Measurements from ENCODE around the gene IL3RA.

Gene IL3RA

DNA sequence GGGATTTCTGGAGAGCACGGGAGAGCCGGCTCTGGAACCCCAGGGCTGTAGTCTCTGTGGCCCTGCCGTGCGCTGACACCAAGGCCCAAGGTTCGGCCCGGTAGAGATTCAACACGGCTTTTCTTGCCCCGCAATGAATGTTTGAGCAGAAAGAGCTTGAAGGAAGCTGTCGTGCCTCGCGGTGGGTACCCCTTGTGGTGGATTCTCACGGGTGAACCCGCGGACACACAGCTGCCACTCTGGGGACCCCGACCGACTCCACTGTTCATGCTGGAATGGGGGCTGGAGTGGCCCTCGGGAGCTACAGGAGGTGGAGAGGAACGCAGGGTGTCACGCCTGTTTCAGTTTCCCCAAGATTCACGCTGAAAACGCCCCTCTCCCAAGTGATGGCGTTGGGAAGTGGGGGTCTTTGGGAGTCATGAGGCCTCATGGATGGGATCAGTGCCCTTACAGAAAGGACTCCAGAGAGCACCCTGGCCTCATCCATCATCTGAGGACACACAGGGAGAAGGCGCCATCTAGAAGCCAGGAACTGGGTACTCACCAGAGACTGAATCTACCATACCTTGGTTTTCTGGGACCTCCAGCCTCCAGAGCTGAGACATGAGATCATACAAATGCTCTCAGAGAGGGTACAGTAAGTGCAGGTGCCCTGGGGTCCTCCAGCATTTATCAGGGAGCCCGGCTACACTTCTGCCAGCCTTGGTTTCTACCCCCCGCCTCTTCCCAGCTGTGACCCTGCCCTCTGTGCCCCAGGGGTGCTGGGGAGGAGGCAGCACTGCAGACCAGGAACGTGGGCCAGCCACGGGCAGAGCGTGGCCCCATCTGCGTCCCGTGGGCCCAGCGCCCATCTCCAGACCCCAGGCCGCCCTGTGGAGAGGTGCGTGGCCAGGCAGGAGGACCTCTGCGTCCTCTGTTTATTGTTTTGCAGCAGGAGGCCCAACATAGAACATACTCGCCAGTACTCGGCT, 49.0 kb downstream of the IL3RA start:
- peak in 1 of 2 donors; percentile 17 for DNase-seq

DNA sequence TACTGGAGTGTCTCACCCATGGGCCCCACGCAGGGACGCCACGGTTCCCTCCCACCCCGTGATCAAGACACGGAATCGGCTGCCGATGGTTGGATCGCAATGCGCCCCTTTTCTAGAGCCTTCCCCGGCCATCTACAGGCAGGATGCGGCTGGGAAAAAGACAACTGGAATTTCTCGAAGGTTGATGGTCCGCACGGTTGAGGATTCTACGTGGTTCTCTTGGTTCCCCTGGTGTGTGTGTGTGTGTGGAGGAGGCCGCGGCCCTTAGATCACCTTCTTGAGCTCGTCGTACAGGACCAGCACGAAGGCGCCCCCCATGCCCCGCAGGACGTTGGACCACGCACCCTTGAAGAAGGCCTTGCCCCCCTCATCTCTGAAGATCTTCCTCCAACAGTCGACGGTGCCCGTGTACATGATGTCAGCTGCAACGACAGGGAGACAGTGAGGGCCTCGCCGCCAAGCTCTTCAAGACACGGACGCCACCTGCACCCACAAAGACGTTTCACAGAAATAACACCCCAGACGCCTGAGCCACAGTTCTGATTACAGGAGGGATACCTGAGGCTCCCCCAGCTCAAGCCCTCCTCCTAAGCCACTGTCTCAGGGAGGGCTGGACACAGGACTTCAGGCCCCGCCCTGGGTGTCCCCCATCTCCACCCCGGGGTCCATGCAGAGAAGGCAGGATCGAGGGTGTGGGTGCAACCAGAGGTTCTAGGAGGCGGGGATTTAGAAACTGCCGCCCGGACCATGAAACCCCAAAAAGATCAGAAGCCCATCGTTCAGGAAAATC, 49.9 kb downstream of the IL3RA start:
- peak in 1 of 2 donors; percentile 21 for DNase-seq

GRCh38 chrX:1387141-1387776, 50.7 kb downstream of the IL3RA start:
- peak in 1 of 2 donors; percentile 18 for DNase-seq

GRCh38 chrX:1388651-1389050, 52.1 kb downstream of the IL3RA start:
- DNase-seq = no peak

GRCh38 chrX:1389181-1389992, 52.8 kb downstream of the IL3RA start:
- DNase-seq = peak in 1 of 2 donors; percentile 19

GRCh38 chrX:1389993-1390285, 53.4 kb downstream of the IL3RA start:
- no peak for DNase-seq

- peak in 1 of 2 donors; percentile 26 for DNase-seq
These were observed 54.2 kb downstream of the IL3RA start for GRCh38 chrX:1390621-1391369.

DNA sequence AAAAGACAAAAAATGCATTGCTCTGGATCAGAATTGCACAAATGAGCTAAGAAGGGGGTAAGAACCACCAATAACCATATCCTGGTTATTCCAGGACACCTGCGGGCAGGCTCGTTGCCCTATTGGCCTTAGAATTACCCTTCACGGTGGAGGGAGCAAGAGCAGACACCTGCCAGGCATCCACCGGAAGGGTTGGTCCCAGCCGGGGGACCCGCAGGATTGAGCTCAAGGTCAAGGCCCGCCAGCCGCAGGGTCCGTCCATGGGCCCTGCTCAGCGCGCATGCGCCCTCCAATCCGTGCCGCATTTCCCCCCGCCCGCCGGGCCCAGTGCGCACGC, 54.8 kb downstream of the IL3RA start:
- DNase-seq = no peak

DNA sequence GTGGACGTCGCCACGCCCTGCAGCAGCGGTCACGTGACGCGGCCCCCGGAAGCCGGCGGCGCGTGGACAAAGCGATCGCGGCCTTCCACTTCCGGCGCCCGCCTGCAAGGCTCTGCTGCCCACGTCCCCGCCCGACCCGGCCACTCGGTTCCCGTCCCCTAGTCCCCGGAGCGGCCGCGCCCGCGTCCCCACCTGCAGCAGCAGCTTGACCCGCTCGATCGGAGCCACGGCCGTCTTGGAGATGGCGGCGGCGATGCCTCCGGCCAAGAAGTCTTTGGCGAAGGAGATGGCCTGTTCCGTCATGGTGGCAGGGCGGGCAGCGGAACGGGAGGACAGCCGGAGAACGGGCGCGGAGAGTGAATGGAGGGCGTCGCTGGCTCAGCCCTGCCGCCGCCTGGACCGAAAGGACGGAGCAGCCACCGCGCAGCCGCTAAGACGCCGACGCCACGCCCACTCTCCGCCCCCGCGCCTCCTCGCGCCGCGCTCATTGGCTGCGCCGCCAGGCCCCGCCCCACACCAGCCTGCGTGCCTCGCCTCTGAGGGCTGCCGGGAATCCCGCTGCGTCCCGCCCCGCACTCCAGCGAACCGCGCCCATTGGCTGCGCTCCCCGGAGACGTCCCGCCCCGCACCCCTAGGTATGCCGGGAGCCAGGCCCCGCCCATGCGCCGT, 55.3 kb downstream of the IL3RA start, which contains the start of gene SLC25A6:
Gene SLC25A6, minus strand, starts transcription at position 407 of the 669 bp plus-strand sequence. Its CDS starts 104 bp downstream, at position 303.
- peak; percentile 100 for DNase-seq

GRCh38 chrX:1392376-1393068, 55.9 kb downstream of the IL3RA start:
- DNase-seq = peak in 1 of 2 donors; percentile 66

- DNase-seq = no peak
These were observed 57.5 kb downstream of the IL3RA start for GRCh38 chrX:1393871-1394615.

DNA sequence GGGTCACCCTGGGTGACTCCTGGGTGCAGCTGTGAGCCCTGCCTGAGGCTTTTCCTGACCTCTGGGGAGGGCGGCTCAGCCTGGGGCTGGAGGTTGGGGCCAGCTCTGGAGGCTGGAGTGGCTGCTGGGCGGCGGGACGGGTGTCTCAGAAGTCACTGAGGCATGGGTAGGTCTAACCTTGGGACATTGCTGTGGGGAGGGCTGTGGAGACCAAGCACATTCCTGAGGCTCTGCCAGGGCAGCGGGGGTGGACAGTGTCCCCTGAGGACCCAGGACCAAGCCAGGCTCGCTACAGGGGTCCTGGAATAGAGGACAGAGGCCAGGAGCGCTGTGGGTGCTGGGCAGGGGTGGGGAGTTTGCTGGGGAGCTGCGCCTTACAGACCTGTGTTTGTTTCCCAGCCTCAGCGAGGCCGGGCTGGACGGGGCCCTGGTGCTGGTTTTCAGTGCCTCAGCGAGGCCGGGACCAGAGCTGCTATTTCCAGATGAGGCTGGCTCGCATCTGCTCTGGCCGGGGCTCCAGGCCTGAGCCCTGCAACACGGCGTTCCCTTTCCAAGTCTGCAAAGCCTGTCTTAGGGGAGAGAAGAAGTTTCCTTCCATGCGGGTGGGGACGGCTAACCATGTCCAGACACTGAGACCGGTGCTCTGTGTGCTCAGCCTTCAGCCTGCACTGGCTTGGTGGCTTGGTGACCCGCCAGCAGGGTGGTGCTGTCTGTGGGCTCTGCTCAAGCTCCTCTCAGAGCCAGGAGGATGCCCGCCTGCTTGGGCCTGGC, 58.3 kb downstream of the IL3RA start:
- no peak for DNase-seq

- DNase-seq = no peak
These were observed 59.1 kb downstream of the IL3RA start for GRCh38 chrX:1395646-1396216.

GRCh38 chrX:1397001-1397400, 60.4 kb downstream of the IL3RA start:
- no peak for DNase-seq

DNA sequence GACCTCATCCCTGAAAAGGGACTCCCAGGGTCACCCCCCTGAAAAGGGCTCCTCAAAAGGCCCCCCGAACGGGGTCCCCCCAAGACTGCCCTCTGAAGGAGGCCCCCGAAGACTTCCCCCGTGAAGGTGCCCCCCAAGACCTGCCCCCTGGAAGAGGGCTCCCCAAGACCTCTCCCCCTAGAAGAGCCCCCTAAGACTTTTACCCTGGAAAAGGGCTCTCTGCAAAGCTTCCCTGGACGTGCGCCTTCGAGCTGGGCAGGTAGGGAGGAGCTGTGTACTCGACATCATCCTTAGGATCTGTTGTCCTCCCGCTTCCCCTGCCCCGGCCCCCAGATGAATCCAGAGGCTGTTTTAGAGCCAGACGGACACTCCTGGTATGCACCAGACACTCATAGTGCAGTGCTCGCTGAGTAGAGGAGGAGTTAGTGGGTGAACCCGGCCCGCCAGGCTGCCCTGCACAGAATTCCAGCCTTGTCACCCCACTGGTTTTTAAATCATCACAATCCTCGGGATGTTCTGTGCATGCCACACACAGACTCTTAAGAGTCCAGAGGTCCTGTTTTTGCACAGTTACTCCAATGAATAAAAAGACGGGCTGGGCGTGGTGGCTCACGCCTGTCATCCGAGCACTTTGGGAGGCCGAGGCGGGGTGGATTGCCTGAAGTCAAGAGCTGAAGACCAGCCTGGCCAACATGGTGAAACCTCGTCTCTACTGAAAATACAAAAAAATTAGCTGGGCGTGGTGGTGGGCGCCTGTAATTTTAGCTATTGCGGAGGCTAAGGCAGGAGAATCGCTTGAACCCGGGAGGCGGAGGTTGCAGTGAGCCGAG, 61.1 kb downstream of the IL3RA start:
- DNase-seq = no peak

- peak in 1 of 2 donors; percentile 2 for DNase-seq
These were observed 62.1 kb downstream of the IL3RA start for GRCh38 chrX:1398431-1399340.

DNA sequence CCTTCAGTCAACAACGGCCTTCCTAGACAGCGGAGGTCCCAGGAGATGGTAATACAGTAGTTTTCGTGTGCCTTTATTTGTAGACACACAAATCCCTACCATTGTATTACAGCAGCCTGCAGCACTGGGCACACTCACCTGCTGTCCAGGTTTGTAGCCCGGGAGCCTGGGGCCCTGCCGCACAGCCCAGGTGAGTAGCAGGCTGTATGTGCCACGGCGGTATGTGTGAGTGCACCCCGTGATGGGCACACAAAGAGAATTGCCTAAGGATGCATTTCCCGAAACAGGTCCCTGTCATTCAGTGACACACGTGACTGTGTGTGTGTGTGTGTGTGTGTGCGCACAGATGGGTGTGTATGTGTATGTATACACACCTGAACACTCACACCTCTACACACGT, 63.5 kb downstream of the IL3RA start:
- DNase-seq = no peak

All from stimulated activated CD4-positive, alpha-beta T cell treated with anti-CD3 and anti-CD28 coated beads, Interleukin-2, amount 100 ng/mL, for 24 hours (primary cell).